ENCODE data around the gene GCAT.

The GCAT gene

GRCh38 chr22:37854946-37855345 is 47.2 kb downstream of the GCAT start:
- TF ChIP-seq CTCF (IDR thresholded peaks at IDR 0.05; ENCODE audit: low read length) = no peak
- TF ChIP-seq EZH2 (IDR thresholded peaks at IDR 0.05; ENCODE audit: borderline replicate concordance, low read length) = no peak
- no peak overlapping the region for H3K4me3 ChIP-seq (ENCODE audit: low read depth, low read length, poor library complexity, severe bottlenecking)
- H3K4me1 ChIP-seq (ENCODE audit: insufficient read depth, low read length, severe bottlenecking) = peaks cover 9% of the 10 kb centered on the region
- H3K36me3 ChIP-seq (ENCODE audit: insufficient read depth, low read length) = peaks cover 73% of the 10 kb centered on the region
- H3K27me3 ChIP-seq (ENCODE audit: insufficient read depth, low read length) = no peaks in the 10 kb centered on the region
- peaks cover 15% of the 10 kb centered on the region for H3K79me2 ChIP-seq (ENCODE audit: insufficient read depth, low read length)
- H3K9ac ChIP-seq (ENCODE audit: low read length) = no peak overlapping the region
- H3K4me2 ChIP-seq (ENCODE audit: low read length) = no peak overlapping the region
- H2AFZ ChIP-seq (ENCODE audit: low read length) = no peak overlapping the region
- no peaks in the 10 kb centered on the region for H4K20me1 ChIP-seq (ENCODE audit: insufficient read depth, low read length)
- no peaks in the 10 kb centered on the region for H3K9me3 ChIP-seq (ENCODE audit: low read length)
- no peaks in the 10 kb centered on the region for H3F3A ChIP-seq (ENCODE audit: insufficient read depth, low read length)
- H3K27ac ChIP-seq (ENCODE audit: low read depth, low read length, poor library complexity, severe bottlenecking) = no peak overlapping the region
- no peaks in the 10 kb centered on the region for H3K9me2 ChIP-seq (ENCODE audit: low read depth, low read length)

- H3K9ac ChIP-seq (ENCODE audit: low read length) = no peak overlapping the region
- no peaks in the 10 kb centered on the region for H3K9me3 ChIP-seq (ENCODE audit: low read length)
- TF ChIP-seq CTCF (IDR thresholded peaks at IDR 0.05; ENCODE audit: low read length) = no peak
- no peak for TF ChIP-seq EZH2 (IDR thresholded peaks at IDR 0.05; ENCODE audit: borderline replicate concordance, low read length)
- no peaks in the 10 kb centered on the region for H3F3A ChIP-seq (ENCODE audit: insufficient read depth, low read length)
- no peaks in the 10 kb centered on the region for H4K20me1 ChIP-seq (ENCODE audit: insufficient read depth, low read length)
- no peak overlapping the region for H2AFZ ChIP-seq (ENCODE audit: low read length)
- H3K36me3 ChIP-seq (ENCODE audit: insufficient read depth, low read length) = peaks cover 77% of the 10 kb centered on the region
- no peak overlapping the region for H3K27ac ChIP-seq (ENCODE audit: low read depth, low read length, poor library complexity, severe bottlenecking)
- H3K4me1 ChIP-seq (ENCODE audit: insufficient read depth, low read length, severe bottlenecking) = peaks cover 4% of the 10 kb centered on the region
- no peak overlapping the region for H3K4me3 ChIP-seq (ENCODE audit: low read depth, low read length, poor library complexity, severe bottlenecking)
- H3K4me2 ChIP-seq (ENCODE audit: low read length) = no peak overlapping the region
- no peaks in the 10 kb centered on the region for H3K9me2 ChIP-seq (ENCODE audit: low read depth, low read length)
- H3K79me2 ChIP-seq (ENCODE audit: insufficient read depth, low read length) = peaks cover 9% of the 10 kb centered on the region
- no peaks in the 10 kb centered on the region for H3K27me3 ChIP-seq (ENCODE audit: insufficient read depth, low read length)
These were observed 47.7 kb downstream of the GCAT start for GRCh38 chr22:37855462-37855861.

GRCh38 chr22:37860796-37861421 is 53.2 kb downstream of the GCAT start:
- no peaks in the 10 kb centered on the region for H4K20me1 ChIP-seq (ENCODE audit: insufficient read depth, low read length)
- no peak overlapping the region for H2AFZ ChIP-seq (ENCODE audit: low read length)
- H3K36me3 ChIP-seq (ENCODE audit: insufficient read depth, low read length) = peaks cover 79% of the 10 kb centered on the region
- no peak overlapping the region for H3K4me3 ChIP-seq (ENCODE audit: low read depth, low read length, poor library complexity, severe bottlenecking)
- H3K9me2 ChIP-seq (ENCODE audit: low read depth, low read length) = no peaks in the 10 kb centered on the region
- no peaks in the 10 kb centered on the region for H3K27me3 ChIP-seq (ENCODE audit: insufficient read depth, low read length)
- no peak overlapping the region for H3K4me2 ChIP-seq (ENCODE audit: low read length)
- H3K9me3 ChIP-seq (ENCODE audit: low read length) = no peaks in the 10 kb centered on the region
- H3K9ac ChIP-seq (ENCODE audit: low read length) = no peak overlapping the region
- 0 out of 2 replicates have a peak, but pooled peaks cover 7% of the 10 kb centered on the region for H3F3A ChIP-seq (ENCODE audit: insufficient read depth, low read length)
- H3K27ac ChIP-seq (ENCODE audit: low read depth, low read length, poor library complexity, severe bottlenecking) = no peak overlapping the region
- TF ChIP-seq CTCF (IDR thresholded peaks at IDR 0.05; ENCODE audit: low read length) = no peak
- TF ChIP-seq EZH2 (IDR thresholded peaks at IDR 0.05; ENCODE audit: borderline replicate concordance, low read length) = no peak
- no peaks in the 10 kb centered on the region for H3K4me1 ChIP-seq (ENCODE audit: insufficient read depth, low read length, severe bottlenecking)
- no peaks in the 10 kb centered on the region for H3K79me2 ChIP-seq (ENCODE audit: insufficient read depth, low read length)
